ENCODE data around the gene CRTAP. TPM values are rescaled to one million over a fixed set of nuclear protein-coding genes. Genes with fewer than 3 reads are reported as not detected.

The CRTAP gene
- polyA plus RNA-seq, 3 donors: 134 to 321 (median 317) TPM

DNA sequence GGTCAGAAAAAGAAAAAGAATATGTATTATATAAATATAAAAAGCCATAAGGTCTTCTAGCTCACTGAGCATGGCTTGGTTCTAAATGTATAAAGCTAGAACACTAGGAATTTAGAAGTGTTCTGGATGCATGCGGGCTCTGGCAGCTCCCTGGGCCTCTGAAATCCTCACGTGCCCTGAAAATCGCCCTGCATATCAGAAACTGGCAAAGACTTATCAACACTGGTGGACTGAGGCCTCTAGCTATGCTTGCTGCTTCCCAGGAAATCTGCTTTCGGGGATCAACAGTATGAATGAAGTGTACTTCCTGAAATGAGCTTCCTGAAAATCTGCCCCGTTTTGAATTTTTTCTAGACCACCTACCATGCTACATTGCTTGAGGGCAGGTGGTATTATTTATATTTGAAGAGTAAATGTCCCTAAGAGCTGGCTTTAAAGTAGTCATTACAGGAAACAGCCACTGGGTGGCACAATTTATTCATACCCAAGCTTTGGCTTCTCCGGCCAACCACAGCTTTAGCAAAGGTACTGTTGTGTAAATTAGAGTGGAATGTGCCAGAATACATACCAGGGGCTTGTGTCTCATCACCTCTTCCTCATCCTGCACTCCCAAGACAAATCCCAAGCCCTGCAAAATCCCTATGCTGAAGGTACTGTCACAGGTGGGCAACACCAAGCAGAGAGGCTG is 17.7 kb downstream of the CRTAP start:
- H3K27me3 ChIP-seq (ENCODE audit: control insufficient read depth in 2 of 2, insufficient read depth in 2 of 2, low read length in 2 of 2): no peaks in the 10 kb centered on the region
- no peaks in the 10 kb centered on the region for H3K79me2 ChIP-seq (ENCODE audit: insufficient read depth, low read length)
- intact Hi-C loops (cut with micrococcal nuclease): loop anchor here (5.0 kb wide), 1 partner anchor 241 kb away; no protein-coding TSS in a partner anchor
- Mint-ChIP-seq H3K4me1 (no peaks in the 10 kb centered on the region), H3K4me3 (no peak overlapping the region), H3K27me3 (ENCODE audit: low read depth in 3 of 3) (no peaks in the 10 kb centered on the region), H3K36me3 (peaks cover 60 to 88% of the 10 kb centered on the region in 2 donors), H3K9me3 (peaks cover 0 to 2% (median 0%) of the 10 kb centered on the region in 7 donors), H3K27ac (no peak overlapping the region)
- H4K20me1 ChIP-seq (ENCODE audit: insufficient read depth, low read length): peaks cover 13% of the 10 kb centered on the region
- WGBS (ENCODE audit: insufficient coverage): 41% methylated on average over 3 of the region's 6 CpGs
- no peak overlapping the region for H3K9ac ChIP-seq (ENCODE audit: insufficient read depth, low read length, poor library complexity, severe bottlenecking)
- H3K4me1 ChIP-seq (ENCODE audit: control insufficient read depth in 1 of 2, insufficient read depth in 2 of 2, low read length in 2 of 2): no peaks in the 10 kb centered on the region
- no peak overlapping the region for H3K4me3 ChIP-seq (replicated peaks in 1 of 3; ENCODE audit: low read depth in 2 of 3, low read length in 3 of 3)
- H3K4me2 ChIP-seq (replicated peaks; ENCODE audit: extremely low read depth, low read length, poor library complexity, severe bottlenecking): no peak overlapping the region
- H3K27ac ChIP-seq (ENCODE audit: low read depth in 1 of 2, low read length in 2 of 2): peak overlapping the region in 1 of 2 donors; percentile 51
- TF ChIP-seq, protein P1, sequence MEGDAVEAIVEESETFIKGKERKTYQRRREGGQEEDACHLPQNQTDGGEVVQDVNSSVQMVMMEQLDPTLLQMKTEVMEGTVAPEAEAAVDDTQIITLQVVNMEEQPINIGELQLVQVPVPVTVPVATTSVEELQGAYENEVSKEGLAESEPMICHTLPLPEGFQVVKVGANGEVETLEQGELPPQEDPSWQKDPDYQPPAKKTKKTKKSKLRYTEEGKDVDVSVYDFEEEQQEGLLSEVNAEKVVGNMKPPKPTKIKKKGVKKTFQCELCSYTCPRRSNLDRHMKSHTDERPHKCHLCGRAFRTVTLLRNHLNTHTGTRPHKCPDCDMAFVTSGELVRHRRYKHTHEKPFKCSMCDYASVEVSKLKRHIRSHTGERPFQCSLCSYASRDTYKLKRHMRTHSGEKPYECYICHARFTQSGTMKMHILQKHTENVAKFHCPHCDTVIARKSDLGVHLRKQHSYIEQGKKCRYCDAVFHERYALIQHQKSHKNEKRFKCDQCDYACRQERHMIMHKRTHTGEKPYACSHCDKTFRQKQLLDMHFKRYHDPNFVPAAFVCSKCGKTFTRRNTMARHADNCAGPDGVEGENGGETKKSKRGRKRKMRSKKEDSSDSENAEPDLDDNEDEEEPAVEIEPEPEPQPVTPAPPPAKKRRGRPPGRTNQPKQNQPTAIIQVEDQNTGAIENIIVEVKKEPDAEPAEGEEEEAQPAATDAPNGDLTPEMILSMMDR (IDR thresholded peaks at IDR 0.05): peak; percentile 89
- peaks cover 83 to 93% of the 10 kb centered on the region in 2 donors for H3K36me3 ChIP-seq (replicated peaks in 1 of 2; ENCODE audit: control insufficient read depth in 1 of 2, insufficient read depth in 2 of 2, low read length in 2 of 2)
- no peak overlapping the region for H2AFZ ChIP-seq (ENCODE audit: insufficient read depth, low read depth, low read length, poor library complexity, severe bottlenecking)
- H3K9me3 ChIP-seq (replicated peaks in 1 of 2; ENCODE audit: control insufficient read depth in 1 of 2, insufficient read depth in 1 of 2, low read length in 2 of 2): no peaks in the 10 kb centered on the region
- DNase-seq: peak; percentile 21 to 64 (median 41)

DNA sequence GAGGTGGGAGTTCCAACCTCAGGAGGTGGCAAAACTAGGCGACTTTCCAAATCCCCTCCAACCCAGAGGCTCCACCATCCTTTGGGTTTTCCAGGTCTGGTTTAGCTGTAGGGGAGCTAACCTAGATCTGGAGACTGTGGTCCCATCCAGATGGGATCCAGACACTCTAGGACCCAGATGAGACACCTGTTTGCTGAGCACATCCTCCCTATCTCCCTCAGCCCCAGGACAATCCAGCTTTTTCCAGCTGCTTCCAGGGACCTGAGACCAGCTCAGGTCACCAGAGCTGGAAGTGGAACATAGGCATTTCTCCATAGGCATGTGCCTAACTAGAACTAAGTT is 18.2 kb downstream of the CRTAP start:
- Histone ChIP-seq H2AFZ (ENCODE audit: insufficient read depth, low read depth, low read length, poor library complexity, severe bottlenecking) (no peak overlapping the region), H3K9ac (ENCODE audit: insufficient read depth, low read length, poor library complexity, severe bottlenecking) (no peak overlapping the region), H3K36me3 (replicated peaks in 1 of 2; ENCODE audit: control insufficient read depth in 1 of 2, insufficient read depth in 2 of 2, low read length in 2 of 2) (peaks cover 82 to 93% of the 10 kb centered on the region in 2 donors), H3K4me3 (replicated peaks in 1 of 3; ENCODE audit: low read depth in 2 of 3, low read length in 3 of 3) (no peak overlapping the region), H4K20me1 (ENCODE audit: insufficient read depth, low read length) (peaks cover 13% of the 10 kb centered on the region), H3K4me2 (replicated peaks; ENCODE audit: extremely low read depth, low read length, poor library complexity, severe bottlenecking) (no peak overlapping the region), H3K27me3 (ENCODE audit: control insufficient read depth in 2 of 2, insufficient read depth in 2 of 2, low read length in 2 of 2) (no peaks in the 10 kb centered on the region), H3K79me2 (ENCODE audit: insufficient read depth, low read length) (no peaks in the 10 kb centered on the region), H3K9me3 (replicated peaks in 1 of 2; ENCODE audit: control insufficient read depth in 1 of 2, insufficient read depth in 1 of 2, low read length in 2 of 2) (no peaks in the 10 kb centered on the region), H3K27ac (ENCODE audit: low read depth in 1 of 2, low read length in 2 of 2) (peak overlapping the region in 1 of 2 donors; percentile 10), H3K4me1 (ENCODE audit: control insufficient read depth in 1 of 2, insufficient read depth in 2 of 2, low read length in 2 of 2) (no peaks in the 10 kb centered on the region)
- H3K9me3 Mint-ChIP-seq: peaks cover 0 to 5% (median 0%) of the 10 kb centered on the region in 7 donors
- H3K4me3 Mint-ChIP-seq: no peak overlapping the region
- TF ChIP-seq, protein P1 (IDR thresholded peaks at IDR 0.05): no peak
- peaks cover 60 to 88% of the 10 kb centered on the region in 2 donors for H3K36me3 Mint-ChIP-seq
- intact Hi-C loops (cut with micrococcal nuclease): loop anchor here (5.0 kb wide), 1 partner anchor 240 kb away; no protein-coding TSS in a partner anchor
- no CpG with 5 or more reads among the region's 1 CpG for whole genome bisulfite sequencing (ENCODE audit: insufficient coverage)
- H3K4me1 Mint-ChIP-seq: no peaks in the 10 kb centered on the region
- H3K27me3 Mint-ChIP-seq (ENCODE audit: low read depth in 3 of 3): no peaks in the 10 kb centered on the region
- H3K27ac Mint-ChIP-seq: peak overlapping the region in 4 of 7 donors; percentile 19 to 73 (median 49)
- DNase-seq: no peak

Data from CD14-positive monocyte (primary cell).